ENCODE data around the gene GAREM1.

Gene GAREM1

DNA sequence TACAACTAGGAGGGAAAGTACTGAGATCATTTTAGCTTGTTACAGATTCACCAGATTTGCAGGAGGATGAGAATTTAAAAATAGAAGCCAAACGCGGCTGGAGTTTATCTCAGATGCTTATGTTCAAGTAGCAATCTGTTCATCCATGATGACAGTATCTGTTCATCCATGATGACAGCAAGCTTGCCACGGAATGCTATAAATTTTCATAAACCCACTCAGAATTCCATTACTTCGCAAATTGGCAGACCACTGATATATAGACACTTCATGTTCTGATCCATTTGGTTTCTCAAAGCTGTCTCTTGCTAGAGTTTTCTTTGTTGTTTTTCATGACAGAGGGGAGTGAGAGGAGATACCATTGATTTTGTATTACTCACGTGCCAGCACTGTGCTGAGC, 84.2 kb downstream of the GAREM1 start:
- no peak for DNase-seq (ENCODE audit: low read depth)
- TF ChIP-seq POLR2A (IDR thresholded peaks at IDR 0.05; ENCODE audit: extremely low read depth, insufficient read length) (no peak), MYC (IDR thresholded peaks at IDR 0.05; ENCODE audit: low read depth, low read length) (no peak)
- TF ChIP-seq, protein P1, sequence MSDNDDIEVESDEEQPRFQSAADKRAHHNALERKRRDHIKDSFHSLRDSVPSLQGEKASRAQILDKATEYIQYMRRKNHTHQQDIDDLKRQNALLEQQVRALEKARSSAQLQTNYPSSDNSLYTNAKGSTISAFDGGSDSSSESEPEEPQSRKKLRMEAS (IDR thresholded peaks at IDR 0.05; ENCODE audit: low read depth, low read length): no peak
- TF ChIP-seq, protein P2, sequence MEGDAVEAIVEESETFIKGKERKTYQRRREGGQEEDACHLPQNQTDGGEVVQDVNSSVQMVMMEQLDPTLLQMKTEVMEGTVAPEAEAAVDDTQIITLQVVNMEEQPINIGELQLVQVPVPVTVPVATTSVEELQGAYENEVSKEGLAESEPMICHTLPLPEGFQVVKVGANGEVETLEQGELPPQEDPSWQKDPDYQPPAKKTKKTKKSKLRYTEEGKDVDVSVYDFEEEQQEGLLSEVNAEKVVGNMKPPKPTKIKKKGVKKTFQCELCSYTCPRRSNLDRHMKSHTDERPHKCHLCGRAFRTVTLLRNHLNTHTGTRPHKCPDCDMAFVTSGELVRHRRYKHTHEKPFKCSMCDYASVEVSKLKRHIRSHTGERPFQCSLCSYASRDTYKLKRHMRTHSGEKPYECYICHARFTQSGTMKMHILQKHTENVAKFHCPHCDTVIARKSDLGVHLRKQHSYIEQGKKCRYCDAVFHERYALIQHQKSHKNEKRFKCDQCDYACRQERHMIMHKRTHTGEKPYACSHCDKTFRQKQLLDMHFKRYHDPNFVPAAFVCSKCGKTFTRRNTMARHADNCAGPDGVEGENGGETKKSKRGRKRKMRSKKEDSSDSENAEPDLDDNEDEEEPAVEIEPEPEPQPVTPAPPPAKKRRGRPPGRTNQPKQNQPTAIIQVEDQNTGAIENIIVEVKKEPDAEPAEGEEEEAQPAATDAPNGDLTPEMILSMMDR (IDR thresholded peaks at IDR 0.05; ENCODE audit: low read depth, low read length): no peak
- no peak overlapping the region for H3K4me3 ChIP-seq (ENCODE audit: low read depth, low read length)

DNA sequence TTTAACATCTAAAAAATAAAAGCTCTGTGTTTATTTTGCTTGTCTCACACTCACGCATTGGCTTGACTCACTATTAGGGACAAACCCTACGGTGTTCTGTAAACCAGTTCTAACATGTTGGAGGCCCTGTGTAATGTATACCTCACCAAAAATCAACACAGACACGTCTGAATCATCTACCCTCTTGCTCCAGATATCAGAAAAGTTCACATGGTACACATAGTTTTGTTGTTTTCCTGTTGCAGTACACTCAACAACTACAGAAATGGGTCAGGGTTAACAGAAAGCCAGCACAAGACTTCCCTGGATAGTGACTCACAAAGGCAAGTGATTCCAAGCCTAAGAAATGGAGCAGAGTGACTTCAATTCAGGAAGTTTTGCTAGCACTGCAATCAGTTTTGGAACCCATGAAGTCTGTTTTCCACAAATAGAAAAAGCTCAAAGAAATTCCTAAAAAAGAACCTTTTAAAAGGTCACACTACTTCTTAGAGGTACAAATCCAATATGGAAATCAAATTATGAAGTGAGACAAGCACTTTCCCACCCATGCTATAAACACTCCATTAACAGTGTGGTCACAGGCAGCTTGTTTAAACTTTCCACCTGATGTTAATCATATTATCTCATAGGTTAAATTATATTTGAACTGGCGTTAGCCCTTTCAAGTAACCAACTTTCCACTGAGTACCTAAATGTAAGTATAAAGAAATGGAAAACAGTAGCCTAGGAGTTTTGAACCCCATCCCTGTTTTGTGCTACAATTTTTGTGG, 87.4 kb downstream of the GAREM1 start:
- no peak overlapping the region for H3K4me3 ChIP-seq (ENCODE audit: low read depth, low read length)
- TF ChIP-seq POLR2A (IDR thresholded peaks at IDR 0.05; ENCODE audit: extremely low read depth, insufficient read length) (no peak), MYC (IDR thresholded peaks at IDR 0.05; ENCODE audit: low read depth, low read length) (no peak)
- TF ChIP-seq, protein P2 (IDR thresholded peaks at IDR 0.05; ENCODE audit: low read depth, low read length): no peak
- TF ChIP-seq, protein P1 (IDR thresholded peaks at IDR 0.05; ENCODE audit: low read depth, low read length): no peak
- no peak for DNase-seq (ENCODE audit: low read depth)

DNA sequence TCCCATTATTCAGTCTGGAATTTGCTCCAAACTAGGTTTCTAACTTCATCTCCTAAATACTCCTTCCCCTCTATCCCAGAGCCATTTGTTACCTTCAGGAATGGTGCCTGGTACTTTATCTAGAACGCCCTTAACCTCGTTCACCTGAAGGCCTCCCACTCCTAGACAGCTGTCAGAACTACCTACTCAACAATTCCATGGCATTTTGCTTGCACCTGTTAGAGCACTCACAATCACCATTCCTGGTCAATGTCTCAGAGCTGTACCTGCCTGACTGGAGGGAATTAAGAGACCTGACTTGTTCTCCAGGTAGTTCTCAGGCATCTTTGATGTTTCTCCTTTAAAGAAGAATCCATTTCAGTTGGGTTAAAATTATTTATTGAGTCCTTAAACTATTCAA, 88.9 kb downstream of the GAREM1 start:
- TF ChIP-seq, protein P2 (IDR thresholded peaks at IDR 0.05; ENCODE audit: low read depth, low read length): no peak
- no peak for TF ChIP-seq POLR2A (IDR thresholded peaks at IDR 0.05; ENCODE audit: extremely low read depth, insufficient read length)
- no peak overlapping the region for H3K4me3 ChIP-seq (ENCODE audit: low read depth, low read length)
- DNase-seq (ENCODE audit: low read depth): no peak

DNA sequence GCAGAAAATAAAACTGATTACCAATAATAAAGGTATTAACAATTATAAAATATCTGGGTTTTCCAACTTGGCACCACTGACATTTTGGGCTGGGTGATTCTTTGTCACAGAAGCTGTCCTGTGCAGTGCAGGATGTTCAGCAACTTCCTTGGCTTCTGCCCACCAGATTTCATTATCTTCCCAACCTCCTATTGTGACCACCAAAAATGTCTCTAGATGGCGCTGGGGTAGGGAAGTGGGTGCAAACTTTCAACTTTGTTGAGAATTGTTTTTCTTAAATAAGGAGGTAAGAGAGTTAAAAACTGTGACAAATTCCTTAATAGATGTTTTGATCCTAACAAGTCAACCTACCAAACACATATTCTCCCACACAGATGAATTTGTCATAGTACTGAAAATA, 90.1 kb downstream of the GAREM1 start:
- DNase-seq (ENCODE audit: low read depth): peak; percentile 8
- no peak for TF ChIP-seq MYC (IDR thresholded peaks at IDR 0.05; ENCODE audit: low read depth, low read length)
- TF ChIP-seq, protein P2 (IDR thresholded peaks at IDR 0.05; ENCODE audit: low read depth, low read length): peak; percentile 12
- no peak overlapping the region for H3K4me3 ChIP-seq (ENCODE audit: low read depth, low read length)

DNA sequence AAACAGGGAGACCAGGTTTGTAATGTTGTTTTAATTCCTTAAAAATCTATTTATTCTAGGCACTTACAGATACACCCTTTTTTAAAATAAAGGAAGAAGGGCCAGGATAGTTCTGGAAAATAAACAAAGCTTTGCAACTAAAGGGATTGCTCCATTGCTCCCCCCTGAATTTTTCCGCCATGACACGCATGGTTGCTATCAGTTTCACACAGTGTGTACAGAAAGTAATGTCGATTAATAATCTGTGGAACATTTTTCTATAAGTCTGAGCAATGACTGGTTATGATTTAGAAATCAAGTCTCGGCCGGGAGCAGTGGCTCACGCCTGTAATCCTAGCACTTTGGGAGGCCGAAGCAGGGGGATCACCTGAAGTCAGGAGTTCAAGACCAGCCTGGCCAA, 90.8 kb downstream of the GAREM1 start:
- TF ChIP-seq POLR2A (IDR thresholded peaks at IDR 0.05; ENCODE audit: extremely low read depth, insufficient read length): no peak

DNA sequence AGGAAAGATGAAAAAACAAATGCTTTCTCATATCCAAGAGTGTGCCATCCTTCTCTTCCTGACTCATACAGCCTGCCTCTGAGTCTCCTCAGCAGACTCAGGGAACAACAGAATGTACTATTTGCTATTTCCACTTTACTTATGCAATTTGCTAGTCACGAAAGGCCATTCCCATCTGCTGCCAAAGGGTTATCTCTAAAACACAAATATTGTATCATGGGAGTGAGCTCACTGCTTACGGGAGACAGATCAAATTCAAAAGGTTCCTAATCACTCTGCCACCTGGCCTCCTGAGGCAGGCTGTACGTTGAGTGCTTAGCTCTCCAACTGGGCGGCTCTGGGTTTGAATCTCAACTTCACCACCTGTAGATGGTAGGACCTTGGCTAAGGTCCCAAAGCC, 92.0 kb downstream of the GAREM1 start:
- no peak for DNase-seq (ENCODE audit: low read depth)
- no peak overlapping the region for H3K4me3 ChIP-seq (ENCODE audit: low read depth, low read length)

More for the DNA sequence above, 90.8 kb downstream of the GAREM1 start:
- DNase-seq (ENCODE audit: low read depth): no peak
- H3K4me3 ChIP-seq (ENCODE audit: low read depth, low read length): no peak overlapping the region

More for the DNA sequence above, 92.0 kb downstream of the GAREM1 start:
- TF ChIP-seq, protein P2 (IDR thresholded peaks at IDR 0.05; ENCODE audit: low read depth, low read length): no peak
- TF ChIP-seq, protein P1 (IDR thresholded peaks at IDR 0.05; ENCODE audit: low read depth, low read length): no peak
- TF ChIP-seq MYC (IDR thresholded peaks at IDR 0.05; ENCODE audit: low read depth, low read length) (no peak), POLR2A (IDR thresholded peaks at IDR 0.05; ENCODE audit: extremely low read depth, insufficient read length) (no peak)

All from NB4 (cell line).